ENCODE measurements around the gene SETD1B.

DNA sequence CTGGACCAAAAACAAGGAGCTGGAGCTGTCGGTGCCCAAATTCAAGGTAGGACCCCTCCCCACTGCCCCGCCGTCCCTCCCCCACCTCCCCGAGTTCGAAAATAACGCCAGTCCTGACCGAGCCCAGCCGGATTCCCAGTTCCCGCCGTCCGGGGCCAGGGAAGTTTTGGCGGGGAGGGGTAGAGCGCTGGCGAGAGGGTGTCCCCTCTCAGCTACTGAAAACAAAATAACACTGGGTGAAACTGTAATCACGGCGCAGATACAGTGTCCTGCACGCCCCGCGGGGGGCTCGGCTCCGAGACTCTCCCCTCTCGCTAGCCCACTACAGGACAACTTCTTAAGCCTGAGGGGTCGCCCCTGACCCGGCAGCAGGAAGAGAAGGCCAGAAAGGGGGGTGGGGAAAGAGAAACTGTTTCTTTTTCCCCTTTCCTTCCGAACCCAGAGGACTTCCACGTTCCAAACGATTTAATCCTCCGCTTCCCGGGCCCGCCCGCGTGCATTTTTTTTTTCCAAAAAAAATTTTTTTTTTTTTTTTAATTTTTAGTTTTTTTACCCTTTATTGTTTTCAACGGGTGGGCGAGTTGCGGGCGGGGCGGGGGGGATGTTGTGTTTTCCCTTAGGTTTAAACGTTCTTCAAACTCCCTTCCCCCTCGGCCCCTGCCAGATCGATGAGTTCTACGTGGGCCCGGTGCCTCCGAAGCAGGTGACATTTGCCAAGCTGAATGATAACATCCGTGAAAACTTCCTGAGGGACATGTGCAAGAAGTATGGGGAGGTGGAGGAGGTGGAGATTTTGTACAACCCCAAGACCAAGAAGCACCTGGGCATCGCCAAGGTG lies 1.6 kb downstream of the SETD1B start:
- TF ChIP-seq EZH2 (IDR thresholded peaks at IDR 0.05; ENCODE audit: insufficient read depth, poor library complexity, severe bottlenecking) (no peak), EZH2phosphoT487 (IDR thresholded peaks at IDR 0.05; ENCODE audit: insufficient read depth, low read depth) (no peak)

Measured in GM23248 (cell line).